Sigmoid colon (tissue), 4 donors: ENCODE measurements around the gene SLC36A1.

Experiments
- CTCF ChIP-seq, 4 experiments: fragments of 450-650 bp in 3 of 4; fragments of 200-600 bp in 1 of 4; IDR thresholded peaks; one replicate each; pipeline ENCODE4 v1.5.1; 2016 to 2019; ENCODE audit warnings: antibody characterized with exemption in 4 of 4, mild to moderate bottlenecking in 3 of 4, moderate library complexity in 2 of 4
- EP300 ChIP-seq, 4 donors: sonication (generic); formaldehyde crosslinking; IDR thresholded peaks; one replicate each; pipeline ENCODE4 v1.6.1; 2017; ENCODE audit warnings: antibody characterized with exemption in 4 of 4
- POLR2A ChIP-seq, 2 donors: fragments of 450-650 bp; IDR thresholded peaks; one replicate each; pipeline ENCODE4 v1.6.1; 2016; ENCODE audit warnings: antibody characterized with exemption in 2 of 2, mild to moderate bottlenecking in 2 of 2, moderate library complexity in 2 of 2
- POLR2AphosphoS5 ChIP-seq, 4 donors: sonication (generic); formaldehyde crosslinking; IDR thresholded peaks; one replicate each; pipeline ENCODE4 v1.6.1; 2017; ENCODE audit warnings: antibody characterized with exemption in 4 of 4

- TF ChIP-seq CTCF (IDR thresholded peaks at IDR 0.05) (no peak), POLR2A (IDR thresholded peaks at IDR 0.05) (no peak), POLR2AphosphoS5 (IDR thresholded peaks at IDR 0.05) (no peak), EP300 (IDR thresholded peaks at IDR 0.05) (no peak)
Measured at GRCh38 chr5:151459680-151460324, 12.4 kb downstream of the SLC36A1 start.
